Activated CD4-positive, CD25-positive, alpha-beta regulatory T cell treated with anti-CD3 and anti-CD28 coated beads, Interleukin-2, amount 50 U/mL, for 24 hours (primary cell): Measurements from ENCODE around the gene SLC5A3.

Experiments used
- ATAC-seq, 2 donors: fragments of 150-1000 bp; cut with Tn5 transposase; one replicate each; pipeline ENCODE4 v1.10.0; 2021; ENCODE audit warnings: mild to moderate bottlenecking in 1 of 2, moderate library complexity in 1 of 2

SLC5A3 gene

GRCh38 chr21:34072145-34073031 lies 990 bp upstream of the SLC5A3 start:
- ATAC-seq = peak in 1 of 2 donors; percentile 2

- peak; percentile 62 for ATAC-seq
Measured at GRCh38 chr21:34073749-34074282, 438 bp downstream of the SLC5A3 start.

GRCh38 chr21:34074283-34075090 lies 1.1 kb downstream of the SLC5A3 start:
- ATAC-seq = no peak

GRCh38 chr21:34075091-34075425 lies 1.7 kb downstream of the SLC5A3 start:
- no peak for ATAC-seq

GRCh38 chr21:34075760-34076660 lies 2.6 kb downstream of the SLC5A3 start:
- ATAC-seq = no peak

GRCh38 chr21:34076835-34077234 lies 3.5 kb downstream of the SLC5A3 start:
- ATAC-seq = no peak

- no peak for ATAC-seq
Measured at GRCh38 chr21:34077888-34078287, 4.5 kb downstream of the SLC5A3 start.

- ATAC-seq = no peak
Measured at GRCh38 chr21:34078915-34079314, 5.5 kb downstream of the SLC5A3 start.

GRCh38 chr21:34080710-34081109 lies 7.3 kb downstream of the SLC5A3 start:
- no peak for ATAC-seq

GRCh38 chr21:34082769-34083168 lies 9.4 kb downstream of the SLC5A3 start:
- ATAC-seq = no peak

GRCh38 chr21:34083357-34083756 lies 10.0 kb downstream of the SLC5A3 start:
- no peak for ATAC-seq

- ATAC-seq = no peak
Measured at GRCh38 chr21:34085129-34085528, 11.8 kb downstream of the SLC5A3 start.

GRCh38 chr21:34086887-34087306 lies 13.5 kb downstream of the SLC5A3 start:
- peak; percentile 40 to 50 for ATAC-seq

- ATAC-seq = no peak
Measured at GRCh38 chr21:34088752-34089151, 15.4 kb downstream of the SLC5A3 start.

- no peak for ATAC-seq
Measured at GRCh38 chr21:34091032-34091431, 17.7 kb downstream of the SLC5A3 start.

GRCh38 chr21:34091607-34092006 lies 18.2 kb downstream of the SLC5A3 start:
- ATAC-seq = no peak

GRCh38 chr21:34092262-34092921 lies 19.0 kb downstream of the SLC5A3 start:
- ATAC-seq = peak in 1 of 2 donors; percentile 24

GRCh38 chr21:34093083-34093482 lies 19.7 kb downstream of the SLC5A3 start:
- ATAC-seq = no peak

- no peak for ATAC-seq
Measured at GRCh38 chr21:34094949-34095348, 21.6 kb downstream of the SLC5A3 start.

GRCh38 chr21:34097442-34097841 lies 24.1 kb downstream of the SLC5A3 start:
- no peak for ATAC-seq

- no peak for ATAC-seq
Measured at GRCh38 chr21:34100337-34100736, 27.0 kb downstream of the SLC5A3 start.

- ATAC-seq = no peak
Measured at GRCh38 chr21:34100790-34101189, 27.4 kb downstream of the SLC5A3 start.
